Head of caudate nucleus (tissue), 42 donors: ENCODE results near the gene GPR158.
A peak's percentile ranks its signal among the peaks of the same experiment; 100 is the strongest.

ENCODE experiments used
- DNase-seq, 42 donors: peaks; one replicate each; pipeline versions ENCODE4 v3.0.0 to v3.0.0-alpha.2; 2020 to 2021; ENCODE audit warnings: mixed read lengths in 7 of 42
- intact Hi-C: fragments of 100-400 bp; cut with DNase I; formaldehyde crosslinking; loops from one replicate; pipeline ENCODE4 v1.15.0; 2022

The GPR158 gene

DNA sequence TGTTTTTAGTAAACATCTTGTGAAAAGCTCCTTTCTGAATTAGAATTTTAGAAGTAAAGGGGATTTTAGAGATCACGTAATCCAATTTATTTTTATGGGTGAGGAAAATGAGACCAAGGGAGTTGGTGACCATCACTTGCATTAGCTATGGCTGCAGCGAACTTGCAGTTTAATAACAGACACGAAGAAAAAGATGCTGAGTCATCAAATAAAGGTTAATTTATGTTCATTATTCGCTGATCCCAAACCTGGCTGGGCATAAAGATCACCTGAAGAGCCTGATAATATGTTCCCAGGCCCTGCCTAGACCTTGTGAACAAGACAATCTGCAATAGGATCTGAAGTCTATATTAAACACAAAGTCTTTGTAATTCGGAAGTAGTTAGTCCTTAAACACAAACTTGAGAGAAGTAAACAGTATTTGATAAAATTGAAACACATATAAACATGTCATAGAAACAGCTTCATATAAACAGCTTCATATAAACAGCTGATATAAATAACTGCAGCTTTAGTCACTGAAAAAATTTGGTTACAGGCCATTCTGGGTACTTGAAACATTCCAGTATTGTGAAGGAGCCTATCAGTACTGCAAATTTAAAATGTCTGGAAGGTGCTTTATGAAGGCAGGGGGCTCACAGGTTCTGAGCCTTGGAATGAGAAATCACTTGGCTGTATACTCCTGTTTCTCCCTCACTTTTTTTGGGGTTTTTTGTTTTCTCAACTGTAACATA lies 16.5 kb downstream of the GPR158 start:
- intact Hi-C loops: no loop called here
- DNase-seq: no peak

DNA sequence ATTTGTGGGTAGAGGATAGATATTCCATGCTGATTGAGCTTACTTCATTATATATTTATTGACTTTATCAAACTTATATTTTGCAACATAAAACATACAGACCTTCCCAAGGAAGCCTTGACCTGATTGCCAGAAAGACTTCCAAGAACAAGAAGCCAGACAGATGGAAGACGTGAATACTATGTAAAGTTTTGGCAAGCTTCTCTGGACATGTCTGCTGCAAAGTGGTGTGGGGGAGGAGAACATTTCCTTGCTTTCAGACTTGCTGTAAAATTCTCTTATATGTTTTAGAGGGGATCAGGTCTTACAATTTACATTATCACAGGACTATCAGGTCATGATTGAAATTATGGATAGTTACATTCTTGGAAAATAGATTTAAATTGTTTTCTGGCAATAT lies 23.4 kb downstream of the GPR158 start:
- no peak for DNase-seq
- intact Hi-C loops: no loop called here

DNA sequence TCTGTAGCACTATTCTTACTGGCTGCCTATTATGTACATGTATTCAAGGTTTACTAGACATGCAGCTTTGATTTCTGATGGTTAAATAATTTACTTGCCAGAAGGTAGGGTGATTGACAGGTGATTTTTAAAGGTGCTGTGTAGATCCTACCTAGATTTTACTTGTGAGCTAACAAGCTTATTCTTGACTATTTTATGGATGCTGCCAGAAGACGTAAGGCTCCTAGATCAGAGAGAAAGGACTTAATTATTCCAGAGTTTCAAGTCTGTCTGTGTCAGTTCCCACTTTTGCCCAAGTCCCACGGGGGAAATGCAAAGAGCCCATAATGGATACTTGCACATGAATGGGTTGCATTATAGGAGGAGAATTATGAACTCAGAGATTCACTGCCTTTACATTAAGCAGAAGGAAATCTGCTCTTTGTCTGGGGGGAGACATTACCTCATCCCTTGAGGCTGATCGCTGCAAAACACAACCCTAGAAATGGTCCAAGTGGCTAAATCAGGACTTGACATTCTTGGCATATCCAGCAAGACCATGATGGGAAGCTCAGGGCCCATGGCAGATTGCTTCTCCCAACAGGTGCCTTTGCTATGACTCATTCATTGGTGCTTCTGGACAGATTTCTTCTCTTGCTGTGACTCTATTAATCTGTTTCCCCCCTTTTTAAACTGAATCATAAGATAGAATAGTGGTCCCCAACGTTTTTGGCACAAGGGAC lies 32.1 kb downstream of the GPR158 start:
- no peak for DNase-seq
- intact Hi-C loops: no loop called here

DNA sequence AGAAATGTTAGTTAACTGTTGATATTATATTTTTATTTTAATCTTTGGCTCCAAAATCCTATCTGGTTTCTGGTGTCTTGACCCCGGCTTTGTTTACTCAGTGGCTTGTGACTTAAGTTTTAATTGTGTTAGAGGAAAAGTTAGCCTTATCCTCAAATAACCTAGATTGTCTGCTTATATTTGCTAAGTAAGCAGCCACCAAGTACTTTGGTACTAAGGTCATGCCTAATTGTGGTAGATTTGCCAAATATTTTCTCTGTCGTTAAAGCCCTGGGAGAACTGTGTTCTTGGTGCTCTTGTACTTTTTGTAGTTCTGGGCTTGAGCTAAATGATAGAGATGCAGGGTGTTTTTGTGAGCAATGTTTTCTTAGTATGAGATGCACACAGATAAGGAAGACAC lies 34.8 kb downstream of the GPR158 start:
- intact Hi-C loops: no loop called here
- no peak for DNase-seq

DNA sequence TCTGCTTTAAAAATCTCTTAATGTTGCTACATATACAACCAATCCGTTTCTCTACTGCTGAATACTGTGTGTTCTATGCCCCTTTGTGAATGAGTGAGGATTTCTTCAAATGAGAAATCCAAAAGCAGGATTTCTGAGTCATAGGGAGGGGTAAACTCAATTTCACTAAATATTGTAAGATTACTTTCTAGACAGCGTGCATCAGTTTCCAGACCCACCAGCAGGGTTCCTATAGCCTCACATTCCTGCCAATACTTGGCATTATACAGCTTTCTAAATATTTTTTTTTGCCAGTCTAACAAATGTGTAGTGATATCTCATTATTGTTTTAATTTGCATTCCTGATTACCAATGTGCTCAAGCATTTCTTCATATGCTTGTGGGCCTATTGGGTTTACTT lies 35.5 kb downstream of the GPR158 start:
- no peak for DNase-seq
- intact Hi-C loops: no loop called here

DNA sequence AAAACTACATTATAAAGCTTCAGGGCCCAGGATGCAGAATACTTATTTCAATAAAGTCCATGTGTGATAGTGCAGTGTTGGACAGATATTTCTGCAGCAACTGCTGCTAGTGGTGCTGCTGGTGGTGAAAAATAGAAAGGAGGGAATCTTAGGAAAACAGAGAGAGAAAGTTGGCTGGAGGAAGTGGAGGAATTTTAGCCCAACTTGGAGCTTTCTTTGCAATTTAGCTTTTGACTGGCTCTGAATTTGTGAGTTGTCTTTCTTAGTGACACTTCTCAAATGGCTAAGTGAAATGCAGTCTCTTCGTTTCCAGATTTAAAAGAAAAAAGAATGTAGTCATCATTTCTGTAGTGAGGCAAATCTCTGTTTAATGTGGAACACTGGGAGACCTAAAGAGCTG lies 45.4 kb downstream of the GPR158 start:
- no peak for DNase-seq
- intact Hi-C loops: loop anchor here (5.0 to 10.0 kb wide), 2 partner anchors 43 to 195 kb away; partner anchors contain the start of gene GPR158

DNA sequence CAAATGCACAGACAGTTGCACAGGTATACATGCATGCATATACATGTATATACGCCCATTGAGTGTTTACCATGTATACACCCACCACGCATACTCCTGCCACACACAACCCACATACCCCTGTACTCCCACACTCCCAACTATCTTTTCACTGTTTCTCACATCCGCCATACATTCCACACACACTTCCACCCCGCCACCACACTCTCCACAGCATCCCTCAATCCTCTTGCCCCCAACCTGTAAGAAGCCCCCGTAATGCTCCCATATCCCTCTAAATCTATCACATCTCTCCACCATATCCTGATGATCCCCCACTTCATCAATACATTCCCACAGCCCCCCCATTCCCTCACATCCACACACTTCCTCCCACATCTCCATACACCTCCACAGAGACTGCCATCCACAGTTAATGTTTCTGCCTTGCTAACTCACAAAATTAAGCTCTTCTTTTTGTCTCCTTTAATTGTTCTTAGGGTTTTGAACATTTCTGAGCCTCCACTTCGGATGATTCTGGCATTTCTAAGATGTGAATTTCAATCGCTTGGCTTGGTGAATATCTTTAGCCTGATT lies 47.4 kb downstream of the GPR158 start:
- DNase-seq: peak in 4 of 42 donors; percentile 20 to 56 (median 40)
- intact Hi-C loops: loop anchor here (5.0 to 10.0 kb wide), 2 partner anchors 45 to 197 kb away; partner anchors contain the start of gene GPR158

DNA sequence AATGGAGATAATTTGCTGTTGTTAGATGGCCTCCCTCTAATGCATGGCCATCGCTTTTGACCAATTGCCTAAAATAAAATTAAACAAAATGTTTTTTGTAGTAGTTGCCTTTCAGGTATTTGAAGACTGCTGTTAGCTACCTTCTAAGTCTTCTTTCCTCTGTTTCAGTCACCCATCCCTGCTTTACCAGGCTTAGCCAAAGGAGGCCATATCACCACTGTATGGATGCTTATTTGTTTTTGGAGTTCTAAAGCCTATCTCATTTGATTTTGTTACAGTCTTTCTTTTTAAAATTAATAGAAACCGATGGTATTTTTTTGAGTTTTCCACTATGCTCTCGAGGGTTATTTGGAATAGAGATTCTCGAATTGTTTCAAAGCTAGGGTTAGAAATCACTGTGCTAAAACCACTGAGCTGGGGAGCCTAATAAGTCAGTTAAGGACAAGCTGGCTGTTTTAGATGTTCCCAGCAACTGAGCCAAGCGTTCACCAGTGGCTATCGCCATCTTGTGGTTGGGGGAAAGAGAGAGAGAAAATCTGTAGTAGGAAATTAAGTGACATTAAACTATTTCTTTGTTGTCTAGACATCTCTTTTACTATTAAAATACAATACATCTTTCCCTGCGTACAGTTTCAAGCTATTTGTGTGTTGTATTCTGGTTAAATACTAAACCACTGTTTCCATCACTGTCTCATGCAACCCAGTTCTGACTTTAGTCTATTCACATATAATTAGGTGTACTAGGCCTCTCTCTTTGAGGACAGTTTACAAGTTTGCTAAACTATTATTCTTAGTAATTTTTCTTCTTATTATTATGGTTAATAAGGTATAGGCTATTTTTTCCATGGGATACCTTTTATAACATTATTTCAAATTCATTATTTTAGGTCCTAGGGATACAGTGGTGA lies 52.2 kb downstream of the GPR158 start:
- peak in 41 of 42 donors; percentile 17 to 84 (median 62) for DNase-seq
- intact Hi-C loops: loop anchor here (10.0 kb wide), 1 partner anchor 202 kb away; no protein-coding TSS in a partner anchor

DNA sequence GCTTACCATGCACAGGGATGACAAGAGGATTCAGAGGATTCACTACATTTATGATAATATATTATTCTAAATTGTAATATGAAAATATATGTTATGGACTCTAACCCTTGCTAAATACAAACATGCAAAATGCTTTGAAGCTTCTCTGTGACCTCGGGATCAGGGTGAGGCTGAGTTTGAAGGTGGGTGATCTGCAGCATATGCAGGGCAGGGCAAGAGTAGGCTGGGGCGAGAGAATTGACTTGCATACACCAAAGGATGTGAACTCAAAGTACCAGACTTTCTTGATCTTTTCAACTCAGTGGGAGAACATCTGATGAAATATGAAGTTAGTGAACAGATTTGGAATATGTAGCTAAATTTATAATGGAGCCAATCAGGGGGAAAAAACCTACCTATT lies 57.0 kb downstream of the GPR158 start:
- intact Hi-C loops: no loop called here
- DNase-seq: peak in 26 of 42 donors; percentile 5 to 74 (median 30)

DNA sequence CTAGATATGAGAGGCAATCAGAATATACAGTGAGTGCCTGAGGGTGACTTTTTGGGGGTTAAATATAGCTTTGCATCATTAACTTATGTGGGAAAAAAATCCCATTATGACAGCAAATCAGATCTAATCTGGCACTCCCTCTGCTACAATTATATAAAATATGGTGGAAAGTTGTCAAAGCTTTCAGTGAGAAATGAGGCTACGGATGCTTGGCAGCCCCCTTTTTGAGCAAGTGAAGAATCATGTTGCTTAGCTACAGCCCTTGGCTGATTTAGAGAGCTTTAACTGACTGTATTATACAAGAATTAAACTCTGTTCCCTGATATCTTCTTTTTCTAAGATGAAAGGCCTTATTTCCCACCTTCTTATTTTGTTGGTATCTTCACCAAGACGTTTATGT lies 57.4 kb downstream of the GPR158 start:
- intact Hi-C loops: no loop called here
- peak in 24 of 42 donors; percentile 8 to 70 (median 39) for DNase-seq

DNA sequence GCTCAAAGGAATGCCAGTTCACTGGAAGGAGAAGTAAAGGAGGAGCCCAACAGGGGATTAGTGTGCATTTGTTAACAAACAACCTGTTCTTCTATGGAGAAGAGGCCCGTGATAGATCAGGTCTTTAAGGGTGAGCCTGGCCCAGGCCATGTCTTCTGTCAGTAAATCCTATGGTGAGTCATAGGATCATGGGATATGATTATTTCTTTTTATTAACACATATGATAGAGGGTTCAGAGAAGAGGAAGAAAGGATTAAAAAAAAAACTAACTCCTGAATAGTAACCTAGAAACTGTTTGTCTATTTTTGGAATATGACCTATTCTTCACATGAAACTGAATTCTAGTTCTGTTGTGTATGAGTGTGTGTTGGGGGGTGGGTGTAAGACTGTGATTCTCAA lies 70.4 kb downstream of the GPR158 start:
- DNase-seq: peak in 1 of 42 donors; percentile 4
- intact Hi-C loops: no loop called here

DNA sequence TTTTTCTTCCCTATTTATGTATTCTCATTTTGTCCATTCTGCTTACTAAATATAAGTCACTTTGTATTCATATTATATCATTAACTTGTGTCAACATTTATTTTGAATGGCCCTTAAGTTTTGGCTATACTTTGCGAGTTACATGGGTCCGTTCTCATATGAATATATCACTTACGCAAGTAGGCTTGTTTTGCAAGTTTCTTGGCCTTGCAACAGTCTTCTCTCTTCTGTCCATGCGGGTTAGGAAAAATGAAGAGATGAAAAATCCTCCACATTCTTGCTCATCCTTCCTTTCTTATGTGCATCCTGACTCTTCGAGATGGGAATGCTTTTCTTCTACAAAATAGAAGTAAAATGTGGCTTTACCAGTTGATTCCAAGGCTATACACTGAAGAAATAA lies 82.8 kb downstream of the GPR158 start:
- intact Hi-C loops: no loop called here
- DNase-seq: no peak

DNA sequence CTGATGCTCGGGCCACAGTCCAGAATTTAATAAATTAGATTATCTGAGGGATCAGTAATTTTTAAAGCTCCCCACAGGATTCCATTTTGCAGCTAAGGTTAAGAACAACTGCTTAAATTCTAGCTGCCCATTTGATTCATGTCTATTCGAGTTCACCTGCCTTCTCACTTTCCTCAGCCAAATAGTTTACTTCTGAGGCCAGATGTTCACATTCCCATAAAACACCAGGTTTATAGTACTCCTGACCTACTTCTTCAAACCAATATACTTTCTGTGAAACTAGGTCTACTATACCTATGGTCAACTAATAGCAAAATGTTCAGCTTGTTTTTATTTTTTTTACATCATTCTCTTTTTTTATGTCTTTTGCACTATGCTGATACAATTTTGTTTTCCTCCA lies 86.3 kb downstream of the GPR158 start:
- DNase-seq: no peak
- intact Hi-C loops: no loop called here

DNA sequence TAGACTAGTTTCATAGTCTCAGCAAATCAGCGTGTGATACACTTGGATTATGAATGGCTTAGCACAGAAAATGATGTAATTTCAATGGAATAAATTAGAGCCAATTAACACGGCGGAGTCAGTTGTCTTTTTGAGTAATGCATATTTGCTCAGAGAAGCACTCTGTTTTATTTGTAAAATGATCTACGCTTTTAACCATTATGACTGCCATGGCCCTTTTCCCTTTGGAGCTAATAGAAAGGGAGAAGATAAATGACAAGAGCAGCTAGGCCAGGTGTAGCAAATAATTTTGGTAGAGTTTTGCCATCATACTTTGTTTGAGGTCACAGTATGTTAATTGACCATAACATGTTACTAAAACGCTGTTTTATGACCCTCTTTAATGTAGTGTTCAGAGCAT lies 86.8 kb downstream of the GPR158 start:
- intact Hi-C loops: no loop called here
- no peak for DNase-seq

DNA sequence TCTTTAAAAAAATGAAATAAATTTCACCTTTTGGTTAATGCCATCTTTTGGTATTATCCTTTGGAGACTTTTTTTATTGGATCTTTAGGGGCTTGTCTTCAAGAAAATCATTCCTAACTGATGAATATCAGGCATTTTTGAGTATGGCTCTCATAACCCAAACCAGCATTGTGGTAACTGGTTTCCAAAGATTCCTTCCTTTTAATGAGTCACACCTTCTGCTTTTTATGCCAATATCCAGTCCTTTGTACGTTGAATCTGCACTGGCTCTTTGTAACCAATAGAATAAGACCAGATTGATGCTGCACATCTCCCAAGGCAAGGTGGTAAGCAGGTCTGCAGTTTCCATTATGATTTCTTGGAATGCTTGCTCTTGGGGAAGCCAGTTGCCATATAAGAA lies 89.1 kb downstream of the GPR158 start:
- no peak for DNase-seq
- intact Hi-C loops: no loop called here

DNA sequence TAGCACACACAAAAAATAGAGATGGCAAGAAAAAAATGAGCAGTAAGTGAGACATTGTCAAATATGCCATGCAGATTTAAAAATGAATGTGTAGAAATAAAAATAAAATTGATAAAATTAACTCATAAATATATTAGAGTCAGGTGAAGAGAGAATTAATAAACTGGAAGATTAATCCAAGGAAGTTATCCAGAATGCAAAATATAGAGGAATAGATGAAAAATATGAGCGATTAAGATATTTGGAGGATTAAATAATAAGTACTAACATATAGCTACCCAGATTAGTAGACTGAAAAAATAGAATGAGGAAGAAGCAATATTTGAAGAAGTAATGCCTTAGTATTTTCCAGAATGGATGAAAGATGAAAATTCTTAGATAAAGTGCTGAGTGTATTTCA lies 103.4 kb downstream of the GPR158 start:
- intact Hi-C loops: no loop called here
- no peak for DNase-seq

DNA sequence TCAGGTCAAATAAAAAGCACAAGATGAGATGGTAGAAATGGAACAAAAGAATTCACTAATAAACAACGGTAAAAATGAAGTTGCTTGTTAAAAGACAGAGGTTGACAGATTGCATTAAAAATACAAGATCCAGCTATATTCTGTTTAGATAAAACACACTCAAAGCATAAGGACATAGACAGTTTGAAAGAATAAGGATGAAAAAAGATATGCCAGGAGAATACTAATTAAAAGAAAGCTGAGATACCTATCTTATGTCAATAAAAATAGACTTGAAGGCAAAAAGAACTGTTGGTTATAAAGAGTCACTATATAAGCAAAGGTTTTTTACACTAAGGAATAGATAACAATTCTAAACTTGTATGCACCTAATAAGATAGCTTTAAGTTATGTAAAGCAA lies 105.3 kb downstream of the GPR158 start:
- DNase-seq: no peak
- intact Hi-C loops: no loop called here

DNA sequence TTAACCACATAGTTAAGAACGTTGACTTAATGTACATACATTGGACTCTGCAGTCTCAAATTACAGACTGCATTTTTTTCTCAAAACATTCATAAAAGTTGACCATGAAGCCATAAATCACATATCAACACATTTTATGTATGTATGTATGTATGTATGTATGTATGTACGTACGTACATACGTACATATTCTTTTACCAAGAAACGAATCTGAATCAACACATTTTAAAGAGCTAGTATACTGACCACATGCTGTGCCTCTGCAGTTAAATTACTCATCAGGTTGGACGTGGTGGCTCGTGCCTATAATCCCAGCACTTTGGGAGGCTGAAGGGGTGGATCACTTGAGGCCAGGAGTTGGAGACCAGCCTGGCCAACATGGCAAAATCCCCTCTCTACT lies 105.8 kb downstream of the GPR158 start:
- DNase-seq: no peak
- intact Hi-C loops: no loop called here

DNA sequence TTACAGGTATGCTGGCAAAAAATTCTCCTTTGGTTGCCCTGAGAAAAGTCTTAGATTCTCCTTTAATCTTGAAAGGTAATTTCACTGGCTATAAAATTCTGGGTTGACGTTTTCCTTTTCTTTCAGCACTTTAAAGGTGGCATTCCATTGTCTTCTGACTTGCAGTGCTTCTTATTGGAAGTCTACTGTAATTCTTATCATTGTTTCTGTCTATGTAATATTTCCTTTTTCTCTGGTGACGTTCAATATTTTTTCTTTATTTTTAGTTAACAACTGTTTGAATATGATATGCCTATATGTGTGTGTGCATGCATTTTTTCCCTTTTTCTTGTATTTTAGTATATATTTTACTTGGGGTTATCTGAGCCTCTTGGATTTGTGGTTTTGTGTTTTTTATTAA lies 111.0 kb downstream of the GPR158 start:
- intact Hi-C loops: no loop called here
- no peak for DNase-seq
